ENCODE data around the gene FCER1G. TPM values are rescaled to one million over a fixed set of nuclear protein-coding genes. Genes with fewer than 3 reads are reported as not detected.

Gene FCER1G
- polyA plus RNA-seq, 3 donors, result 2,686 to 4,191 (median 2,715) TPM

GRCh38 chr1:161176468-161177111, 38.5 kb upstream of the FCER1G start:
- no peaks in the 10 kb centered on the region for H3K9me3 Mint-ChIP-seq
- H3K27me3 ChIP-seq (ENCODE audit: control insufficient read depth in 2 of 2, insufficient read depth in 2 of 2, low read length in 2 of 2), result no peaks in the 10 kb centered on the region
- H3K27ac ChIP-seq (ENCODE audit: low read depth in 1 of 2, low read length in 2 of 2), result peak overlapping the region; percentile 71 to 90
- peak overlapping the region; percentile 95 to 100 (median 99) for H3K27ac Mint-ChIP-seq
- DNase-seq, result no peak
- H2AFZ ChIP-seq (ENCODE audit: insufficient read depth, low read depth, low read length, poor library complexity, severe bottlenecking), result peak overlapping the region; percentile 94
- H3K4me3 ChIP-seq (replicated peaks in 1 of 3; ENCODE audit: low read depth in 2 of 3, low read length in 3 of 3), result peak overlapping the region; percentile 66 to 95 (median 78)
- H3K4me1 ChIP-seq (ENCODE audit: control insufficient read depth in 1 of 2, insufficient read depth in 2 of 2, low read length in 2 of 2), result peaks cover 31 to 37% of the 10 kb centered on the region in 2 donors
- H3K4me2 ChIP-seq (replicated peaks; ENCODE audit: extremely low read depth, low read length, poor library complexity, severe bottlenecking), result peak overlapping the region; percentile 93
- peak overlapping the region; percentile 99 to 100 for H3K4me3 Mint-ChIP-seq
- peaks cover 41 to 44% of the 10 kb centered on the region in 2 donors for H3K36me3 ChIP-seq (replicated peaks in 1 of 2; ENCODE audit: control insufficient read depth in 1 of 2, insufficient read depth in 2 of 2, low read length in 2 of 2)
- 52% methylated on average over 6 of the region's 17 CpGs for WGBS (ENCODE audit: insufficient coverage)
- H3K9me3 ChIP-seq (replicated peaks in 1 of 2; ENCODE audit: control insufficient read depth in 1 of 2, insufficient read depth in 1 of 2, low read length in 2 of 2), result no peaks in the 10 kb centered on the region
- H3K9ac ChIP-seq (ENCODE audit: insufficient read depth, low read length, poor library complexity, severe bottlenecking), result peak overlapping the region; percentile 83
- peaks cover 19% of the 10 kb centered on the region for H3K79me2 ChIP-seq (ENCODE audit: insufficient read depth, low read length)
- H3K27me3 Mint-ChIP-seq (ENCODE audit: low read depth in 3 of 3), result no peaks in the 10 kb centered on the region
- intact Hi-C loops (cut with micrococcal nuclease), result no loop called here
- peaks cover 42 to 47% of the 10 kb centered on the region in 2 donors for H3K36me3 Mint-ChIP-seq
- peaks cover 35% of the 10 kb centered on the region for H3K4me1 Mint-ChIP-seq
- TF ChIP-seq CTCF (IDR thresholded peaks at IDR 0.05), result no peak
- no peaks in the 10 kb centered on the region for H4K20me1 ChIP-seq (ENCODE audit: insufficient read depth, low read length)

- peak within 1 kb of the TSS; percentile 95 to 100 (median 99) for H3K27ac Mint-ChIP-seq
- peaks cover 19% of the 10 kb centered on the region for H3K79me2 ChIP-seq (ENCODE audit: insufficient read depth, low read length)
- intact Hi-C loops (cut with micrococcal nuclease), result no loop called here
- peaks cover 34 to 39% of the 10 kb centered on the region in 2 donors for H3K36me3 Mint-ChIP-seq
- H4K20me1 ChIP-seq (ENCODE audit: insufficient read depth, low read length), result no peaks in the 10 kb centered on the region
- WGBS (ENCODE audit: insufficient coverage), result 6% methylated on average over 42 of the region's 50 CpGs
- H3K4me3 Mint-ChIP-seq, result peak within 1 kb of the TSS; percentile 99 to 100
- H3K4me1 ChIP-seq (ENCODE audit: control insufficient read depth in 1 of 2, insufficient read depth in 2 of 2, low read length in 2 of 2), result peaks cover 38 to 44% of the 10 kb centered on the region in 2 donors
- no peaks in the 10 kb centered on the region for H3K27me3 ChIP-seq (ENCODE audit: control insufficient read depth in 2 of 2, insufficient read depth in 2 of 2, low read length in 2 of 2)
- peak within 1 kb of the TSS; percentile 94 for H2AFZ ChIP-seq (ENCODE audit: insufficient read depth, low read depth, low read length, poor library complexity, severe bottlenecking)
- no peaks in the 10 kb centered on the region for H3K9me3 Mint-ChIP-seq
- peak within 1 kb of the TSS; percentile 66 to 95 (median 78) for H3K4me3 ChIP-seq (replicated peaks in 1 of 3; ENCODE audit: low read depth in 2 of 3, low read length in 3 of 3)
- H3K4me1 Mint-ChIP-seq, result peaks cover 42% of the 10 kb centered on the region
- DNase-seq, result peak; percentile 75 to 77 (median 75)
- H3K9ac ChIP-seq (ENCODE audit: insufficient read depth, low read length, poor library complexity, severe bottlenecking), result peak within 1 kb of the TSS; percentile 83
- H3K36me3 ChIP-seq (replicated peaks in 1 of 2; ENCODE audit: control insufficient read depth in 1 of 2, insufficient read depth in 2 of 2, low read length in 2 of 2), result peaks cover 34 to 36% of the 10 kb centered on the region in 2 donors
- H3K4me2 ChIP-seq (replicated peaks; ENCODE audit: extremely low read depth, low read length, poor library complexity, severe bottlenecking), result peak within 1 kb of the TSS; percentile 93
- H3K27me3 Mint-ChIP-seq (ENCODE audit: low read depth in 3 of 3), result no peaks in the 10 kb centered on the region
- no peaks in the 10 kb centered on the region for H3K9me3 ChIP-seq (replicated peaks in 1 of 2; ENCODE audit: control insufficient read depth in 1 of 2, insufficient read depth in 1 of 2, low read length in 2 of 2)
- peak; percentile 19 for TF ChIP-seq CTCF (IDR thresholded peaks at IDR 0.05)
- H3K27ac ChIP-seq (ENCODE audit: low read depth in 1 of 2, low read length in 2 of 2), result peak within 1 kb of the TSS; percentile 71 to 90
Observed at GRCh38 chr1:161177112-161177935, 37.8 kb upstream of the FCER1G start, which contains the start of gene B4GALT3. Gene B4GALT3, minus strand, starts transcription at chr1:161177507. Its CDS starts 1,447 bp downstream, at chr1:161176060.
